B cell (primary cell): Measurements from ENCODE around the gene FOXD1. TPM values are rescaled to one million over a fixed set of nuclear protein-coding genes. Genes with fewer than 3 reads are reported as not detected.

ENCODE experiments used
- ATAC-seq: fragments of 200-7000 bp; cut with Tn5 transposase; one replicate; pipeline ENCODE4 v1.10.0; 2021; ENCODE audit warnings: low read depth, mild to moderate bottlenecking, moderate number of reproducible peaks, moderate library complexity
- CTCF ChIA-PET: fragments of 350-600 bp; sonication (Branson Sonifier 250); formaldehyde crosslinking; loops from one replicate; lab custom pipeline; 2021; ENCODE audit warnings: antibody characterized with exemption, inconsistent platforms; lab: Charles Lee
- POLR2A ChIA-PET: fragments of 350-600 bp; sonication (Branson Sonifier 250); formaldehyde crosslinking; loops from one replicate; lab custom pipeline; 2021; ENCODE audit warnings: antibody characterized with exemption; lab: Charles Lee
- DNase-seq: peaks from one replicate; pipeline ENCODE4 v3.0.0; 2013
- H2AFZ ChIP-seq: 2 replicates; pipeline ENCODE4 v1.6.1; 2012; ENCODE audit warnings: mild to moderate bottlenecking, low read depth, low read length; ENCODE audit not compliant: insufficient read depth, poor library complexity, severe bottlenecking
- H3K27ac ChIP-seq, 2 donors: 1 replicate in 1 of 2; 2 replicates in 1 of 2; pipeline ENCODE4 v1.5.1; 2012 to 2013; ENCODE audit warnings: low read length in 2 of 2, mild to moderate bottlenecking in 2 of 2, moderate library complexity in 1 of 2
- H3K27me3 ChIP-seq, 4 experiments: fragments of 200-600 bp in 1 of 4; sonication (generic) in 1 of 4; replicated peaks in 1 of 4; 1 replicate in 2 of 4; 2 replicates in 2 of 4; pipeline versions ENCODE4 v1.6.1 to v1.7.0; 2013 to 2016; ENCODE audit warnings: low read length in 3 of 4, mild to moderate bottlenecking in 2 of 4, mixed read lengths in 1 of 4, moderate library complexity in 1 of 4; ENCODE audit not compliant: insufficient read depth in 4 of 4, control insufficient read depth in 3 of 4; ENCODE audit errors: control extremely low read depth in 1 of 4
- H3K36me3 ChIP-seq, 2 experiments: replicated peaks in 1 of 2; 1 replicate in 1 of 2; 2 replicates in 1 of 2; pipeline versions ENCODE4 v1.6.1 to v1.7.1; 2013; ENCODE audit warnings: low read length in 1 of 2; ENCODE audit not compliant: insufficient read depth in 2 of 2, control insufficient read depth in 1 of 2; ENCODE audit errors: control extremely low read depth in 1 of 2, extremely low read depth in 1 of 2
- H3K4me1 ChIP-seq, 2 donors: fragments of 200-600 bp in 1 of 2; sonication (generic) in 1 of 2; 1 replicate in 1 of 2; 2 replicates in 1 of 2; pipeline versions ENCODE4 v1.5.1 to v1.6.1; 2013 to 2017; ENCODE audit warnings: low read length in 2 of 2; ENCODE audit not compliant: control insufficient read depth in 2 of 2, insufficient read depth in 2 of 2
- H3K4me2 ChIP-seq: replicated peaks from 2 replicates; pipeline ENCODE3; 2012; ENCODE audit warnings: mild to moderate bottlenecking, low read depth, low read length; ENCODE audit not compliant: poor library complexity, severe bottlenecking
- H3K4me3 ChIP-seq, 5 experiments: fragments of 200-600 bp in 1 of 5; sonication (generic) in 1 of 5; 1 replicate in 3 of 5; 2 replicates in 2 of 5; pipeline versions ENCODE4 v1.5.1 to v1.7.0; 2011 to 2016; ENCODE audit warnings: low read length in 4 of 5, mild to moderate bottlenecking in 4 of 5, low read depth in 2 of 5, control low read depth in 1 of 5, moderate library complexity in 1 of 5; ENCODE audit not compliant: insufficient read depth in 1 of 5; ENCODE audit errors: control extremely low read depth in 1 of 5, extremely low read depth in 1 of 5
- H3K79me2 ChIP-seq: fragments of 200-600 bp; sonication (generic); one replicate; pipeline ENCODE4 v1.6.0; 2016; ENCODE audit warnings: low read length; ENCODE audit not compliant: control insufficient read depth, insufficient read depth
- H3K9ac ChIP-seq: fragments of 200-600 bp; sonication (generic); 2 replicates; pipeline ENCODE4 v1.6.1; 2017; ENCODE audit warnings: mild to moderate bottlenecking, low read length, moderate library complexity
- H3K9me3 ChIP-seq, 3 donors: one replicate each; pipeline versions ENCODE4 v1.6.1 to v1.7.1; 2013; ENCODE audit warnings: low read length in 2 of 3; ENCODE audit not compliant: control insufficient read depth in 2 of 3, insufficient read depth in 1 of 3; ENCODE audit errors: control extremely low read depth in 1 of 3
- H4K20me1 ChIP-seq: 2 replicates; pipeline ENCODE4 v1.6.0; 2012; ENCODE audit warnings: mild to moderate bottlenecking, low read length; ENCODE audit not compliant: insufficient read depth, control insufficient read depth, poor library complexity, severe bottlenecking
- H3K27ac Mint-ChIP-seq: one replicate; pipeline ENCODE4 v1.8.0; 2021; ENCODE audit warnings: mixed read lengths
- H3K27me3 Mint-ChIP-seq: one replicate; pipeline ENCODE4 v1.8.0; 2021; ENCODE audit warnings: mixed read lengths
- H3K4me1 Mint-ChIP-seq: one replicate; pipeline ENCODE4 v1.8.0; 2021; ENCODE audit warnings: mixed read lengths
- H3K4me3 Mint-ChIP-seq: one replicate; pipeline ENCODE4 v1.8.0; 2021; ENCODE audit warnings: mixed read lengths
- H3K9me3 Mint-ChIP-seq: one replicate; pipeline ENCODE4 v1.8.0; 2022; ENCODE audit warnings: mixed read lengths; ENCODE audit not compliant: insufficient read depth
- CTCF ChIP-seq: fragments of 200-600 bp; IDR thresholded peaks from one replicate; pipeline ENCODE4 v1.8.0; 2022; ENCODE audit warnings: antibody characterized with exemption, mild to moderate bottlenecking
- EZH2 ChIP-seq: IDR thresholded peaks from 2 replicates; pipeline ENCODE4 v1.6.1; 2012; ENCODE audit warnings: borderline replicate concordance, low read depth, mild to moderate bottlenecking, moderate library complexity, low read length; ENCODE audit not compliant: insufficient read depth, poor library complexity, severe bottlenecking
- WGBS: methylation state at CpG from one replicate; pipeline ENCODE4 v1.1.5; 2013; ENCODE audit warnings: missing lambda C conversion rate; ENCODE audit not compliant: insufficient coverage; 5-methylcytosine and 5-hydroxymethylcytosine counted together
- intact Hi-C: fragments of 100-400 bp; cut with micrococcal nuclease; formaldehyde crosslinking; loops from one replicate; pipeline ENCODE4 v1.10.0; 2022
- polyA plus RNA-seq: library from polyadenylated mRNA; depleted of rRNA; stranded (reverse); fragments of >200 nt; gene quantifications from 2 replicates; pipeline ENCODE4 v1.2.3, GENCODE V29; 2012
- total RNA-seq, 2 donors: library from RNA; stranded (reverse); fragments of 120-200 nt in 1 of 2; gene quantifications; 1 replicate in 1 of 2; 2 replicates in 1 of 2; pipeline versions ENCODE4 v1.2.3 to v1.2.4, GENCODE V29; 2013 to 2022

Gene FOXD1
- total and polyA plus RNA-seq, 2 donors (not counting 1 experiment from before 2014, with no cell fraction given) = 0.34 to 0.49 TPM

- H3K4me3 ChIP-seq = no peak overlapping the region
- H3K9me3 Mint-ChIP-seq = peaks cover 2% of the 10 kb centered on the region
- H3K9me3 ChIP-seq = peaks cover 0 to 8% (median 2%) of the 10 kb centered on the region in 3 donors
- H2AFZ ChIP-seq = no peak overlapping the region
- peaks cover 7 to 9% of the 10 kb centered on the region in 2 donors for H3K4me1 ChIP-seq
- peak overlapping the region; percentile 33 for H3K4me2 ChIP-seq
- no peak for TF ChIP-seq CTCF
- peak; percentile 75 for TF ChIP-seq EZH2
- no peak overlapping the region for H3K9ac ChIP-seq
- peaks cover 81% of the 10 kb centered on the region for H3K27me3 Mint-ChIP-seq
- H3K4me3 Mint-ChIP-seq = no peak overlapping the region
- H3K27me3 ChIP-seq = peaks cover 0 to 72% (median 52%) of the 10 kb centered on the region in 4 experiments
- DNase-seq = no peak
- H3K27ac Mint-ChIP-seq = no peak overlapping the region
- H3K79me2 ChIP-seq = no peaks in the 10 kb centered on the region
- peaks cover 8% of the 10 kb centered on the region for H3K4me1 Mint-ChIP-seq
- ChIA-PET CTCF (no interaction called here), POLR2A (no interaction called here)
- no peak for ATAC-seq
- H4K20me1 ChIP-seq = no peaks in the 10 kb centered on the region
- no peak overlapping the region for H3K27ac ChIP-seq
- intact Hi-C loops = no loop called here
- H3K36me3 ChIP-seq = no peaks in the 10 kb centered on the region
- 11% methylated on average over 56 of the region's 79 CpGs for WGBS
Measured at GRCh38 chr5:73419465-73420390, 28.8 kb downstream of the FOXD1 start.

GRCh38 chr5:73419117-73419464 lies 29.5 kb downstream of the FOXD1 start:
- Mint-ChIP-seq H3K4me3 (no peak overlapping the region), H3K27ac (no peak overlapping the region)
- POLR2A ChIA-PET = no interaction called here

More at GRCh38 chr5:73419117-73419464, 29.5 kb downstream of the FOXD1 start:
- Histone ChIP-seq H3K9ac (no peak overlapping the region), H3K4me3 (no peak overlapping the region), H3K27ac (no peak overlapping the region), H3K36me3 (no peaks in the 10 kb centered on the region), H4K20me1 (no peaks in the 10 kb centered on the region), H3K79me2 (no peaks in the 10 kb centered on the region), H2AFZ (no peak overlapping the region), H3K4me2 (peak overlapping the region; percentile 33), H3K27me3 (peaks cover 0 to 70% (median 52%) of the 10 kb centered on the region in 4 experiments), H3K4me1 (peaks cover 7 to 9% of the 10 kb centered on the region in 2 donors), H3K9me3 (peaks cover 2 to 8% (median 2%) of the 10 kb centered on the region in 3 donors)
- DNase-seq (no peak), ATAC-seq (no peak)
- 6% methylated on average over 4 of the region's 6 CpGs for WGBS
- intact Hi-C loops = no loop called here
- CTCF ChIA-PET = no interaction called here
- TF ChIP-seq CTCF (no peak), EZH2 (no peak)
- H3K27me3 Mint-ChIP-seq = peaks cover 86% of the 10 kb centered on the region
- H3K9me3 Mint-ChIP-seq = peaks cover 2% of the 10 kb centered on the region
- H3K4me1 Mint-ChIP-seq = peaks cover 8% of the 10 kb centered on the region
